Renal cortex interstitium (tissue), 11 donors: Measurements from ENCODE around the gene LRRC8B. TPM values are rescaled to one million over a fixed set of nuclear protein-coding genes. Genes with fewer than 3 reads are reported as not detected.
A peak's percentile ranks its signal among the peaks of the same experiment; 100 is the strongest.
"Not testable (repeated sequence)": the region's sequence is repeated elsewhere in the genome, so short reads cannot be mapped to it uniquely, and the experiment has no call there.

Experiments
- DNase-seq, 11 donors: peaks; one replicate each; pipeline ENCODE4 v3.0.0-alpha.2; 2013; ENCODE audit warnings: low read depth in 9 of 11, low spot score in 4 of 11; ENCODE audit errors: extremely low read depth in 1 of 11
- polyA plus RNA-seq, 3 donors: library from polyadenylated mRNA; unstranded; fragments of 120-200 nt; gene quantifications; one replicate each; pipeline ENCODE4 v1.2.1, GENCODE V29; 2013; ENCODE audit not compliant: insufficient read length in 3 of 3

The LRRC8B gene
- polyA plus RNA-seq, 3 donors = 8.2 to 9.3 (median 8.7) TPM

GRCh38 chr1:89516055-89516454 lies 8.6 kb upstream of the LRRC8B start:
- no peak for DNase-seq

DNA sequence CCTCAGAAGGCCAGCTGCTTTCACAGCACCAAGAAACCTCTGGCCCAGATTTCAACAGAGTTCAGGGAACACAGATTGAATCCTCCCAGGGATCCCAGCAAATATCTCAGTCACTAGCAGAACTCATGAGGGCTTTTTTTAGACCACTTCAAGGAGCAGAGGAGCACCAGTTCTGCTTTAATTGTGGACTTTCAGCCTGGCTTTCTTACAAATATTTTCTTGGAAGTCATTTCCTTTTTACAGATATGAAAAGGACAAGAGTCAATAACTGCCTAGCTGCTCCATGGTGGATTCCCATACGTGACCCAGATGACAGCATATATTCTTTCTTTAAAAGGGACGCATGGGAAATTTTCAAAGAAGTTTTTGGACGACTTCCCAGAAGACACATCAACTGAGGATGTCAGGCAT lies 6.4 kb upstream of the LRRC8B start:
- peak in 3 of 11 donors; percentile 30 to 40 (median 36) for DNase-seq

DNA sequence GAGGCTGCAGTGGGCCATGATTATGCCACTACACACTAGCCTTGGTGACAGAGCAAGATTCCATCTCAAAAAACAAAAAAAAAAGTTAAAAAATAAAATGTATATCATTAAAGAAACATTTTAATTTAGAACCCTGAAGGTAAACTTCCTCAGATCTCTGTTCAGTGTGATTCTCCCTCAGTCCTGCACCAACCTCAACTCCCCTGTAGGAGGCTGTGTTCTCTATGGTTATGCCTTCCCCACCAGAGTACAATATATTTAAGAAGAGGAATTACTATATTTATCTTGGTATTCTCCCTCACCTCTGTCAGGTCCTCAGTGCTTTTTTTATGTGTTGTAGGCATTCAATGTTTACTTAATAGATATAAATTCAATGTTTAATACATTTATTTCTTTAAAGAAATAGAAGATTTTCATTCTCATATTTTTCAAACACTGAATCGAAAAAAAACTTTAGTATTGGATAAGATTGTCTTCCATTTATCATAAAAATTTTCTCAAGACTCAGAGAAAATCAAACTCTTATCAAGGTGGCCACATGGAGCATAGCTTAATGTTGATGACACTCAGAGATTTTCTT lies 4.8 kb upstream of the LRRC8B start:
- no peak for DNase-seq

DNA sequence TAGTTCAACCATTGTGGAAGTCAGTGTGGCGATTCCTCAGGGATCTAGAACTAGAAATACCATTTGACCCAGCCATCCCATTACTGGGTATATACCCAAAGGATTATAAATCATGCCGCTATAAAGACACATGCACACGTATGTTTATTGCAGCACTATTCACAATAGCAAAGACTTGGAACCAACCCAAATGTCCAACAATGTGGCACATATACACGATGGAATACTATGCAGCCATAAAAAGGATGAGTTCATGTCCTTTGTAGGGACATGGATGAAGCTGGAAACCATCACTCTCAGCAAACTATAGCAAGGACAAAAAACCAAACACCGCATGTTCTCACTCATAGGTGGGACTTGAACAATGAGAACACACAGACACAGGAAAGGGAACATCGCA lies 2.7 kb upstream of the LRRC8B start:
- DNase-seq = not testable (repeated sequence)

GRCh38 chr1:89523572-89524368 lies 859 bp upstream of the LRRC8B start:
- DNase-seq = peak in 6 of 11 donors; percentile 34 to 63 (median 43)

DNA sequence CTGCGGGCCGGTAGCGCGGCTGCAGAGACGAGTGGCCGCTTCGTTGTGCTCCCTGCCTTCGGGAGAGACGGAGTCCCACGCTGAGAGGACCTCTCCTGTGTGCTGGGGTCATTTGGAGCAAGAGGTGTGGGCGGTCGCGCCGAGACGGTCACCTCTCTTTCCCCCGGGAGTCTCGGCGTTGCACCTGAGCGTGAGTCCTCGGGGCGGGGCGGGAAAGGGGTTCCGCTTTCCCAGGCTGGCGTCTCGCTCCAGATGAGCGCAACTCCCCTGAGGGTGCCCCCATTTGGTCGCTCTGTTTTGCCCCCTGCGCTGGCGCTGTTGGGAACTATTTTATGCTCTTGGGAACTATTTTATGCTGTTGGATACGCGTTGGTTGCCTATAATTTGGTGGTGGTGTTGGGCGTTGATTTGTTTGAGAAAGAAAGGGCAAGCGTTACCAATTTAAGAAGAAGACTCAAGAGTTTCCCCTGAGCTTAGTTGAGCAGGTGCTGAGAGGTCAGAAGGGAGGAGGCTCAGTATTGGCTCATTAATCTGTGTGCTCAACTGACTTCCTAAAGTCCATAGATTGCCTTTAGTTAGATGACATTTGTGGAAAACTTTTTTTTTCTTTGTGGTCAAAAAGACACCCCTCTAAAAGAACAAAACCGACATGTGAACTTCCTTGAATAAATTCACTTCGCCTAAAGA lies 683 bp downstream of the LRRC8B start:
- peak in 6 of 11 donors; percentile 25 to 58 (median 41) for DNase-seq

- no peak for DNase-seq
Measured at GRCh38 chr1:89527256-89527655, 2.6 kb downstream of the LRRC8B start.

DNA sequence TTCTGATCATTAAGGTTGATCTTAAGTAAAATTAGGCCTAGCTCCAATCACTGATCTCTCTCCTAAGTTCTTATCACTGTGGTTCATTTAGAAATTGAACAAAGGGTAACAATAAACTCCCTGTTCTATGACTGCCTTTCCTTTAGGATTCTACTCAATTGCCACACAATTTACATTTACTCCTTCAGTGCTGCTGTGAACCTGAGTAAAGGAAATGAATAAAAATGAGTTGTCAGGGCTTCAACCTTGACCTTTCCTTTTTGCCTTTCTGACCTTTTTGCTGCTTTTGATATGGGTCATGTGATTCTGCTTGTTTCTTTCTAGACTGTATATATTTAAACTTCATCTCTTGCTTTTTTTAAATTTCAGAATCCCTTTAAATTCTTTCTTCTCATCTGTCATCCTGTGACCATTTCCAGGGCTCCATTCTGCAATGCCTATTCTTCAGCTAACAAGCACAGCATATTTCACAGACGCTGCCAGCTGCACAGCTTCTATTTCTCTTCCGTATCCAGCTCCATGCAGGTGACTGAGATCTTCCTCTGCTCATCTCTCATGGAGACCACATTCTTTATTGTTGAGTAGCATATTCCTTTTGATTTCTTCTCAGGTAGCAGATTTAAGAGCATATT lies 3.2 kb downstream of the LRRC8B start:
- no peak for DNase-seq

DNA sequence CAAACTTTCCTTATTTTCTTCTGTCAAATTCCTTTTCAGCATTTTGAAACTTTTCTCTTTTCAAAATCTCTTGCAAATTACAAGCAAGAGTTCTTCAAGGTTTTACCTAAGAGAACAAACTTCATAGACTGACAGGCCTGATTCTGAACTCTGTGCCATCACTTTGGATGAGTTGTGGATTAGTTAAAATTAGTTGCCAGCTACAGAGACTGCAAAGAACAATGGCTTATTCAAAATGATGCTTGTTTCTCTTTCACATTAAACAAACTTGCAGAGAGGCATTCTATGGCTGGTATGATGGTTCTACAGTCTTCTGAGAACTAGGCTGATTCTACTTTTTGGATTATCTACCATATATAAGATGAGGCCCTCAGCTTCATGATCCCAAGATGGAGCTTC lies 3.8 kb downstream of the LRRC8B start:
- DNase-seq = no peak

DNA sequence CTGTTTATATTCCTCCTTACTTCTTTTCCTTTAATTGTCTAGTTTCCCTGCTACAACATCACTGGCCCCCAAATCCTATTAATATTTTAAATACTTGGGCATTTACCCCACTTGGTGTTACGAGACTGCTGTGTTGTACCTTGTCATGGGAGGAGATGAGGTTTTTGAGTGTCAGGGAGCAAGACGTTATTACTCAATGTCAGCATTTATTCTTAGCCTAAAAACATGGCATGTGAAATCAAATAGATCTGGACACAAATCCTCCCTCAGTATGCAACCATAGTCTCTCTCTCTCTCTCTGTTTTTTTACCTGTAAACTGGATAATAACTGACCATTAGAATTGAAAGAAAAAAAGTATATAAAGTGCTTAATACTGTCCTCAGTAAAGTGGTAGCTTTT lies 4.6 kb downstream of the LRRC8B start:
- DNase-seq = no peak

- DNase-seq = no peak
Measured at GRCh38 chr1:89530444-89531089, 5.9 kb downstream of the LRRC8B start.

GRCh38 chr1:89531480-89532139 lies 7.0 kb downstream of the LRRC8B start:
- no peak for DNase-seq

GRCh38 chr1:89532228-89532627 lies 7.6 kb downstream of the LRRC8B start:
- DNase-seq = no peak

GRCh38 chr1:89532866-89533265 lies 8.2 kb downstream of the LRRC8B start:
- no peak for DNase-seq

DNA sequence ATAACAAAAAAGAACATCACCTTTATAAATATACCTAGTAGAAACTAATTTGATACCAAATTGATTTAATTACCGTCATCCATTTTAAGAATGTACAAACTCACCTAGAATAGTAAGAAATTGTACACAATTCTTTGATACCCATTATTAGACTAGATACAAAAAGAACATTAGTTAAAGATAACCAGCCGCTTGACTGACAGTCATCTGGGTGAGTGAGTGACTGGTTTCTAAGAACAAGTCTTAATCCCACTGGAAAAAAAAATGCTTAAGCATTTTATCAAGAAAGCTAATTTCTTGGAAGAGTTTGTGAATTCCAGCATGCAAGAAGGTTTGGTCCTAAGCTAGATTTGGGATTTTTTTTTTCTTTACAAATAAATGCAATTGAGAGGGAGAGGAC lies 10.9 kb downstream of the LRRC8B start:
- DNase-seq = no peak

- no peak for DNase-seq
Measured at GRCh38 chr1:89536555-89537341, 12.1 kb downstream of the LRRC8B start.

GRCh38 chr1:89538361-89538760 lies 13.7 kb downstream of the LRRC8B start:
- no peak for DNase-seq

DNA sequence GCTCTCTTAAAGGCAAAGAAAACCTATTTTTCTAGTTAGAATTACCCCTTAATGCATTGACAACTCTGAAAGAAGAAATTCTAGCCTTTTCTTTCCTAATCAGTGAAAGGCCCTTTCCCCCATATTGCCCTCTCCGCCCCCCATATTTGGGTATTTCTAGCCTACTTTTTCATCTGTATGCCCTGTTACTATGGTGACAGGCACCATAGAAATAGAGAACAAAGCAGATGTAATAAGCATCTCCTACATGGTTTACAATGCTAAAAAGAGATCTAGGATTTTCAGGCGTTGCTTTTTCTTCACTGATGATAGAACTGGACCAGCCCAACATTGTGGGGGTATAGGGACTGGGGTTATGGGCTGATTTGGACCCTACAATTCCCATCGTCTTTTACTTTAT lies 14.5 kb downstream of the LRRC8B start:
- no peak for DNase-seq
